ENCODE measurements around the gene ARHGAP9. TPM values are rescaled to one million over a fixed set of nuclear protein-coding genes. Genes with fewer than 3 reads are reported as not detected.

The ARHGAP9 gene
- total RNA-seq, 1 experiment from 2014 or later, result not detected

GRCh38 chr12:57481671-57482070, 2.0 kb upstream of the ARHGAP9 start:
- intact Hi-C loops (cut with micrococcal nuclease; ENCODE audit: unreplicated experiment), result no loop called here
- no peaks in the 10 kb centered on the region for H3K9me2 ChIP-seq (ENCODE audit: insufficient read depth)
- no peak overlapping the region for H3K27ac ChIP-seq
- H3K4me2 ChIP-seq, result no peak overlapping the region
- no peak for DNase-seq
- no peaks in the 10 kb centered on the region for H3K9me3 ChIP-seq (ENCODE audit: insufficient read depth, low read depth)
- H3K4me3 ChIP-seq, result no peak overlapping the region
- H3K36me3 ChIP-seq (ENCODE audit: low read depth), result no peaks in the 10 kb centered on the region
- no peaks in the 10 kb centered on the region for H3K79me2 ChIP-seq (ENCODE audit: low read depth)
- H3K4me1 ChIP-seq (replicated peaks; ENCODE audit: insufficient read depth), result no peaks in the 10 kb centered on the region
- H2AFZ ChIP-seq, result no peak overlapping the region
- no peaks in the 10 kb centered on the region for H4K20me1 ChIP-seq (ENCODE audit: insufficient read depth)
- ChIA-PET CTCF (no interaction called here), POLR2A (ENCODE audit: unreplicated experiment) (no interaction called here)
- TF ChIP-seq EZH2 (IDR thresholded peaks at IDR 0.05; ENCODE audit: low read depth) (no peak), CTCF (conservative IDR thresholded peaks at IDR 0.05) (no peak)
- H3F3A ChIP-seq (ENCODE audit: insufficient read depth, low read depth), result peaks cover 6% of the 10 kb centered on the region; the same call in 1 of the 2 replicates
- BruUV-seq (replicated peaks), result no TSS peak
- peaks cover 25% of the 10 kb centered on the region; the same call in 1 of the 2 replicates for H3K27me3 ChIP-seq (ENCODE audit: insufficient read depth, low read depth)

GRCh38 chr12:57479043-57479375, 657 bp downstream of the ARHGAP9 start:
- no peak overlapping the region for H3K4me2 ChIP-seq
- intact Hi-C loops (cut with micrococcal nuclease; ENCODE audit: unreplicated experiment), result no loop called here
- H3K9me2 ChIP-seq (ENCODE audit: insufficient read depth), result no peaks in the 10 kb centered on the region
- H3K79me2 ChIP-seq (ENCODE audit: low read depth), result no peaks in the 10 kb centered on the region
- TF ChIP-seq CTCF (conservative IDR thresholded peaks at IDR 0.05) (no peak), EZH2 (IDR thresholded peaks at IDR 0.05; ENCODE audit: low read depth) (no peak)
- no peak for DNase-seq
- POLR2A ChIA-PET (ENCODE audit: unreplicated experiment), result no interaction called here
- BruUV-seq (replicated peaks), result no TSS peak
- H3K9me3 ChIP-seq (ENCODE audit: insufficient read depth, low read depth), result no peaks in the 10 kb centered on the region
- H3K27me3 ChIP-seq (ENCODE audit: insufficient read depth, low read depth), result peaks cover 36% of the 10 kb centered on the region
- peaks cover 6% of the 10 kb centered on the region; the same call in 1 of the 2 replicates for H3F3A ChIP-seq (ENCODE audit: insufficient read depth, low read depth)
- H3K27ac ChIP-seq, result no peak overlapping the region
- H3K4me1 ChIP-seq (replicated peaks; ENCODE audit: insufficient read depth), result no peaks in the 10 kb centered on the region
- H2AFZ ChIP-seq, result no peak overlapping the region
- no peaks in the 10 kb centered on the region for H3K36me3 ChIP-seq (ENCODE audit: low read depth)
- no peaks in the 10 kb centered on the region for H4K20me1 ChIP-seq (ENCODE audit: insufficient read depth)
- CTCF ChIA-PET, result no interaction called here
- no peak overlapping the region for H3K4me3 ChIP-seq

- no peaks in the 10 kb centered on the region for H3F3A ChIP-seq (ENCODE audit: insufficient read depth, low read depth)
- no TSS peak for BruUV-seq (replicated peaks)
- no peak overlapping the region for H3K4me2 ChIP-seq
- no peaks in the 10 kb centered on the region for H3K36me3 ChIP-seq (ENCODE audit: low read depth)
- H3K27ac ChIP-seq, result no peak overlapping the region
- no peak overlapping the region for H3K4me3 ChIP-seq
- intact Hi-C loops (cut with micrococcal nuclease; ENCODE audit: unreplicated experiment), result no loop called here
- ChIA-PET CTCF (no interaction called here), POLR2A (ENCODE audit: unreplicated experiment) (interaction anchor here (0.5 kb wide), 1 partner anchor 9 kb away, joined by 6 read pairs; no protein-coding TSS in a partner anchor)
- no peaks in the 10 kb centered on the region for H4K20me1 ChIP-seq (ENCODE audit: insufficient read depth)
- no peaks in the 10 kb centered on the region for H3K9me3 ChIP-seq (ENCODE audit: insufficient read depth, low read depth)
- H2AFZ ChIP-seq, result no peak overlapping the region
- no peaks in the 10 kb centered on the region for H3K4me1 ChIP-seq (replicated peaks; ENCODE audit: insufficient read depth)
- peaks cover 47% of the 10 kb centered on the region for H3K27me3 ChIP-seq (ENCODE audit: insufficient read depth, low read depth)
- H3K9me2 ChIP-seq (ENCODE audit: insufficient read depth), result no peaks in the 10 kb centered on the region
- no peaks in the 10 kb centered on the region for H3K79me2 ChIP-seq (ENCODE audit: low read depth)
- TF ChIP-seq CTCF (conservative IDR thresholded peaks at IDR 0.05), result no peak
- TF ChIP-seq EZH2 (IDR thresholded peaks at IDR 0.05; ENCODE audit: low read depth), result no peak
- DNase-seq, result no peak
Observed at GRCh38 chr12:57477710-57478681, 1.7 kb downstream of the ARHGAP9 start.
